ENCODE results near the gene BIRC5. TPM values are rescaled to one million over a fixed set of nuclear protein-coding genes. Genes with fewer than 3 reads are reported as not detected.

Gene BIRC5
- total RNA-seq: 49.4 and 52.2 TPM in 2 replicates

DNA sequence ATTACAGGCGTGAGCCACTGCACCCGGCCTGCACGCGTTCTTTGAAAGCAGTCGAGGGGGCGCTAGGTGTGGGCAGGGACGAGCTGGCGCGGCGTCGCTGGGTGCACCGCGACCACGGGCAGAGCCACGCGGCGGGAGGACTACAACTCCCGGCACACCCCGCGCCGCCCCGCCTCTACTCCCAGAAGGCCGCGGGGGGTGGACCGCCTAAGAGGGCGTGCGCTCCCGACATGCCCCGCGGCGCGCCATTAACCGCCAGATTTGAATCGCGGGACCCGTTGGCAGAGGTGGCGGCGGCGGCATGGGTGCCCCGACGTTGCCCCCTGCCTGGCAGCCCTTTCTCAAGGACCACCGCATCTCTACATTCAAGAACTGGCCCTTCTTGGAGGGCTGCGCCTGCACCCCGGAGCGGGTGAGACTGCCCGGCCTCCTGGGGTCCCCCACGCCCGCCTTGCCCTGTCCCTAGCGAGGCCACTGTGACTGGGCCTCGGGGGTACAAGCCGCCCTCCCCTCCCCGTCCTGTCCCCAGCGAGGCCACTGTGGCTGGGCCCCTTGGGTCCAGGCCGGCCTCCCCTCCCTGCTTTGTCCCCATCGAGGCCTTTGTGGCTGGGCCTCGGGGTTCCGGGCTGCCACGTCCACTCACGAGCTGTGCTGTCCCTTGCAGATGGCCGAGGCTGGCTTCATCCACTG lies at the start of gene BIRC5:
TSS of gene BIRC5 (plus strand) at position 238 of the 690 bp plus-strand sequence. CDS start at position 302, 64 bp downstream.

GRCh38 chr17:78168242-78168902 lies 45.7 kb upstream of the BIRC5 start, which contains the start of gene SYNGR2:
TSS of gene SYNGR2 (plus strand) at chr17:78168581. CDS start at chr17:78168617, 36 bp downstream.

GRCh38 chr17:78186692-78187595 lies 27.1 kb upstream of the BIRC5 start, which contains the start of the genes AFMID and TK1:
TSS of gene AFMID (plus strand) at chr17:78187362. CDS start at chr17:78187371, 9 bp downstream.
TSS of gene TK1 (minus strand) at chr17:78187052. CDS start at chr17:78186994, 58 bp downstream.

DNA sequence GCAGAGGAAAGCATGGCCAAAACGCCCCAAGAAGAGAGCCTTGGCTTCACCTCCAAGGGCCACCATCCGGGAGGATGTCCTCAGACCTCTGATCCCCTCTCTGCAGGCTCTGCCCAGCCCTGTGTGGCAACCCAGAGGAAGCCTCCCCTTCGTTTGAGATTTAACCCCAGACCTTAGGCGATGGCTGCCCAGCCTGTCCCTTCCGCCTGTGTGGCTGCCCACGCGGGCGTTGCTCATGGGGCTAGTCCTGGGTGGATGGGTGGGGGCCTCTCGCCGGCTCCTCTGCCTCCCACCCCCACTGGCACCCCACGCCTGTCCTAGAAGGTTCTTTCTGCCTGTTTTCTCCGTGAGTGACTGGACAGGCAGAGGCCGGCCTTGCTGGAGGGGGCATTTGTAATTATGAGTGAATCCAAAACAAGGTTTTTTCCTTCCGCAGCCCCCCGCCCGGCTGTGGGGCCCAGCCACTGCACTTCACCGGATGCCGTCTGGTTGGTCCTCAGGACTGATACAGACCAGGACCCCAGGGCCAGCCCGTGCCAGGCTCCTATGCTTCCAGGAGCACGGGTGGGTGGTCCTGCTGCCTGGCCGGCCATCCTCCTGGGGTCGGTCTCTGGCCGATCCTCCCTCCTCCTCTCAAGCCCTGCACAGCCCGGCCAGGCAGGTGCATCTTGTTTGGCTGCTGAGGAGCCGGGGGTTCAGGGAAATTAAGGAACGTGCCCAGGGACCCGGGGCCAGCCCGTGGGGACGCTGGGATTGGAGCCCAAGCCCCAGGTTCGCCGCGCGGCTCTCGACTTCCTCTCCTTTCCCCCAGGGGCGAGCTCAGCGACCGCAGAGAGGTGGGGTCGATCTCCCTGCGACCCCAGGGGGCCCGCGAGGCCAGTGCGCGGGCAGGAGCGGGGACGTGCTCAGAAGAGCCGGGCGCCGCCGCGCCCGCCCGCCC lies 17.2 kb downstream of the BIRC5 start, which contains the start of gene TMEM235:
TSS of gene TMEM235 (plus strand) at position 636 of the 940 bp plus-strand sequence. CDS start 393 bp downstream, outside the sequence.

Other genes with a start within 250 kb of the BIRC5 start
- gene TMC6, start 85.5 kb upstream of the BIRC5 start, total RNA-seq: 38.6 and 43.0 TPM in 2 replicates
- gene TMC8, start 83.5 kb upstream of the BIRC5 start, total RNA-seq: 0.46 and 0.85 TPM in 2 replicates
- 0.07 TPM in 1 of 2 replicates, not detected in the other for gene C17orf99, start 67.9 kb upstream of the BIRC5 start, total RNA-seq
- 83.9 and 85.3 TPM in 2 replicates for gene SYNGR2, start 45.7 kb upstream of the BIRC5 start, total RNA-seq
- gene TK1, start 27.2 kb upstream of the BIRC5 start, total RNA-seq: 120 and 146 TPM in 2 replicates
- 29.1 and 38.4 TPM in 2 replicates for gene AFMID, start 26.9 kb upstream of the BIRC5 start, total RNA-seq
- gene TMEM235, start 17.4 kb downstream of the BIRC5 start, total RNA-seq: not detected in 2 replicates
- gene SOCS3, start 145.8 kb downstream of the BIRC5 start, total RNA-seq: 9.7 and 12.7 TPM in 2 replicates
- gene PGS1, start 164.4 kb downstream of the BIRC5 start, total RNA-seq: 10.4 and 17.1 TPM in 2 replicates